NCI-H226 (cell line): ENCODE data around the gene SCRG1.
A peak's percentile ranks its signal among the peaks of the same experiment; 100 is the strongest.

Experiments used
- DNase-seq: peaks from one replicate; pipeline ENCODE4 v3.0.0-alpha.2; 2015

Gene SCRG1

DNA sequence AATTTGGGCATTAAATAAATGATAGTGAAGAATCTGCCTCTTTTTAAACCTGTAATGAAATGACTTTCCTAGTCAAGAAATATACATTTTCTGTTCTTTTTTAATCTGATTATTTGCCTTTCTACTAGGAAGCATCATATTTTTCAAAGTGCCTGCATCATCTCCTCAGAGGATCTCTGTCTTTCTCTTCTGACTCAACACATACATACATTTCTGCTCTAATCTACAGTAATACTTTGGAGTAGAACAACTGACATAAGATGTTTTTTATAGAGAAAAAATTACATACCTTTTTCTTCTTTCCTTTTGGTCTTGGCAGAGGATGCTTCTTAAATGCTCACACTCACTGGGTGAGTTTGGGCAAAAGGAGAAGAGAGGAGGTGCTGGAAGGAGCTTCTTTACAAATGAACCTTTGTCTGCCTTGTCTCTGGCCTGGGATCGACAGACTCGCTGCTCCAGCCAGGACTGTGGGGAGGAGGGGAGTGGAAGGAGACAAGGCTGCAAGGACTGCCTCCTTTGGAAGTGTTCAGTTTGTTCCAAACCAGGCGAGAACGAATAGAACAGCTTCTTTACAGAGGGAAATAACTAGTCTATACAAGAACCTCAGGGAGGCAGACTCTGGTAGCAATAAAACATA lies at the start of gene SCRG1:
Gene SCRG1 (minus strand): TSS at position 338 of the 637 bp plus-strand sequence. CDS start 7,702 bp downstream, outside the sequence.
- no peak for DNase-seq

DNA sequence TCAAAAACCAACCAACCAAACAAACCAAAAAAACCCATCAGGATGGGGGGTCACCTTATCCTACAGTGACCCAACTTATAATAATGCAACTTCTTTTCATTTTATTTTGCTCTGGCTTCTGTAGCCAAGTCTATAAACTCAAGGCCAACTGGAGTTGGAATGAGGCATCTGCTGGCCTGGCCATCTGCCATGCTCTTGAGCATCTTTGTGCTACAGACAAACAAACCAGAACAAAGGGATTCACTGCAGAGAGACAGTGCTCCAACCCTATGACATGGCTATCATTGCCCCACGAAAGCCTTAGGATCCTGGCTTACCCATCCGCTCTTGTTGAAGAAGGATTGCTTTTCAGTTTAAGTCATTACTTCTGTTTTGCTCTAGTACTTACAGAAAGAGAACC lies 49.2 kb upstream of the SCRG1 start:
- DNase-seq: no peak

DNA sequence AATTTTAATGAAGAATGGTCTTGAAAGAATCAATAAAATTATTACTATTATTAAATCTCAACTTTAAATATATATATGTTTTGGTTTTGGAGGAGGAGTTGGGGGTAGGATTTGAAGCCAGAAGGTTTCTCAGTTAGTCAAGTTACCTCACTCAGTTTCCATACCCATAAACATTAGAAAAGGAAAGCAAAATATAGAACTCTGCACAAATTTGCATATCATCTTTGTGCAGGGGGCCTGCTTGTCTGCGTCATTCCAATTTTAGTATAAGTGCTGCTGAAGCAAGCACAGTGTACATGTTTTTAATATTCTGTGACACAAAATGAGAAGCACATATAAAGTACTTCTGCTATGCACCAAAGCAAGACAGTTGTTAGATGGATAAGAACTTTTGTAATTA lies 47.5 kb upstream of the SCRG1 start:
- no peak for DNase-seq

DNA sequence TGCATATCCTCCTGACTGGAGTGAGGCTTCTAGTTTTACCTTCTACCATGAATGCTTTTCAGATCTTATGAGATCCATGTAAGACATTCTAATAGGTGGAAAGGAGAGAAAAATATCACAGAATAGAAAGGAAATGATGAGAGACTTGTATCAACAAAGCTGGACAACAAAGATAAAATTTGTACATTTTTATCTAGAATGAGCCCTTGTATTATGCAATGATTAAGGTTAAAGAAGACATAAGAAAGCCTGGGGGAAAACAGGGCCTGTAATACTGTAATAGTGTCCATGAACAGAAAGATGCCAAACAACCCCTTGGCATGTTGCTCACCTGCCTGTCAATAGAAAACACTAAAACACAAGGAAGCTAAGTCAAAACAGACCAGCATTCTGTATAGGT lies 44.2 kb upstream of the SCRG1 start:
- DNase-seq: peak; percentile 31

DNA sequence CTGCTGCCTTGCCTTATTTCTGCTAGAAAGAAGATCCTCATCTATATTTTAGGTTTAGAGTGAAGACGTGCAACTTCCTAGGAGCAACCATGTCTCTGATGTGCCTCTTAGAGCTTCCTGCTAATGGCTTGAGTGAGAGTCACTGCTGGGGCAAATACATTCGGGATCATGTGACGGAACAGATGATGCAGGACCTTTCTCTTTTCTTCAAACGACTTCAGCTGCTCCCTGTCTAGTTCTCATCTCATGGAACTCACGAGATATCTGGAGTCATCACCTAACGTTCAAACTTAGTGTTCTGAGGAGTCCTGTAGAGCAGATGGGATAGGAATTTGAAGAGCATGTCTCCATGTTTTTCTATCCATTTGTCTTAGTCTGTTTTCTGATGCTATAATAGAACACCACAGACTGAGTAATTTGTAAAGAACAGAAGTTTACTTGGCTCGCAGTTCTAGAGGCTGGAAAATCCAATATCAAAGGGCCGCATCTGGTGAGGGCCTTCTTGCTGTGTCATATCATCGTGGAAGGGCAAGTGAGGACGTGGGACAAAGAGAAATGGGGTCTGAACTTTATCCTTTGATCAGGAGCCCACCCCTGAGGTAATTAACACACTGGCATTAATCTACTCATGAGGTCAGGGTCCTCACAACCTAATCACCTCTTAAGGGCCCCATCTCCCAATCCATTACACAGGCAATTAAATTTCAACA lies 43.5 kb upstream of the SCRG1 start:
- DNase-seq: no peak

DNA sequence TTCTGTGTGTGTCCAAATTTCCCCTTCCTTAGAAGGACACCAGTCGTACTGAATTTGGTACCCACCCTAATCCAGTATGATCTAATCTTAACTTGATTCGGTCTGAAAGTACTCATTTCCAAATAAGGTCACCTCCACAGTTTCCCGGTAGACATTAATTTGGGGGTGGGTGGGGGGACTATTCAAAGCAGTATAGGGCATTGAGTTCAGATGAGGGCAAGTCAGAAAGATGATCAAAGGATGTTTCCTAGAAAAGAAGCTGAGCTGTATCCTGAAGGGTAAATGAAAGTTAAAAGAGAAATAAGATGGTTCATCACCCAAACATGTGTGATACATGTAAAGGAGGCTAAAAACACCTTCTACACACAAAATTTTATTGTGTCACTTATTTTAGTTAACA lies 42.0 kb upstream of the SCRG1 start:
- no peak for DNase-seq

DNA sequence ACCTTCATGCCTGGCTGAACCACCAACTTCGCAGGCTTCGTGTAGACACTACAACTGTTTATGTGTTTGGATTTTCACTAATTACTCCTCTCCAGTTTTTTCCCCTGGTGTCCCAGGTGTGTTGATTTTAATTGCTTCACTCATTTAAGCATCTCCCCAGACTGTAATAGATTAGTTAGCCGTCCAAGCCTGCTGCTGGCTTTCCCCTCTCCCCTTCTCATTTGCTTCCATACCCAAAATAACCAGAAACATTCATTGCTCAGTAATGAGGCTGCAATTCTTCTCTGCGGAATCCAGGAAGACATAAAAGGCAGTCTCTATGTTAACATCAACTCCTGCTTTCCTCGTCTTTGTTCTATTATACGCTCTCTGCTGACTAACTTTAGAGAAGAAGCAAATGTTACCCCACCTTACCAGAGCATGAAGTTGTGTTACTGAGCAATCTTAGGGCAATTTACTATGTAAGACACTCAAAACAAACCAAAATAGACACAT lies 37.9 kb upstream of the SCRG1 start:
- no peak for DNase-seq

DNA sequence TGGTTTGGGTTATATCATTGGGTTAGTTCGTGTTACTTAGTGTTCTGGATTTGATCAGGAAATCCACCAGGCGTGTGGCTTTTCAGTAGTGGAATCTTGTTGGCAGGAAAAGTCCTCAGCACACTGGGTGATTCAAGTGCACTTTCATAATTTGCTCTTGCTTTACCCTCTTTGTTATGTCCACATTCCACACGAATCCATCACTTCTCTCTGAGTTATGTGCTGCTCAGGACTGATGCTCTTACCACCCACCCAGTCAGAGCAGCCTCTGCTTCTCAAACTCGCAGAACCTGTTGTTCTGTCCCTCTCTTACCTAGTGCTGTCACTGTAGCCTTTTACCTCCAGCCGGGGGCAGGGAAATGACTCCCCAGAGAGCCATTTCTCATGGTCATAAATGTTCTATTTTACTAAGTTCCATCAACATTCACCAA lies 37.2 kb upstream of the SCRG1 start:
- peak; percentile 22 for DNase-seq

DNA sequence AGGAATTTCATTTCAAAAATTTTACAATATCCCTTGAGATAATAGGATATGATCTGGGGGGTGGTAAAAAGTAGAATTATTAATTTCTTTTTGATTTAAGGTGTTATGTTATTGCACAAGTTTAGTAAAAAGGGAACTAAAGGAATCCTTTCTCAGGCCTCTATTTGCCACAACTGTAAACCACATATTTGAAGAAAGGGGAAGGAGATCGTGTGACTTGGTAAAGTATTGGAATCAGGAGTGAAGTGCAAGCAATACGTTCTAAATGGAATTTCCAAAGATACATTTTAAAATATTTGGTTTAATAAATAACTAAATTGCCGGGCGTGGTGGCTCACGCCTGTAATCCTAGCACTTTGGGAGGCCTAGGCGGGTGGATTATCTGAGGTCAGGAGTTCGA lies 35.3 kb upstream of the SCRG1 start:
- no peak for DNase-seq

DNA sequence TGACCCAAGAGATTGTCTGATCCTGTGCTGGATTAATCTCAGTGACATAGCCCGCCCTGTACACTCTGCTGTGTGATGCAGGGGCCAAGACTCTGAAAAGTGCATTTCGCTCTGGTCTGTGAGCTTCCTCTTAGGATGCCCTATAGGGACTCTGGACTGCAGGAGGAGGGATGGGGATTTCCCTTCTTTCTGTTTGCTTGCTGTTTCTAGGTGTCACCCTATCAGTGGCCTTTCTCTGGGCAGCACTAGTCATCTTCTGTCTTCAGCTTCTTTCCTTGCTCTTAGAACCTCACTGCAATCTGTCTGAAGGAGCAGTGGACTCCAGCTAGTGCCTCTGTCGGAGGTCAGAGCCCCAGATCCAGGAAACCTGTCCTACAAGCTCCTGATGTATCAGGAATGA lies 34.5 kb upstream of the SCRG1 start:
- no peak for DNase-seq

DNA sequence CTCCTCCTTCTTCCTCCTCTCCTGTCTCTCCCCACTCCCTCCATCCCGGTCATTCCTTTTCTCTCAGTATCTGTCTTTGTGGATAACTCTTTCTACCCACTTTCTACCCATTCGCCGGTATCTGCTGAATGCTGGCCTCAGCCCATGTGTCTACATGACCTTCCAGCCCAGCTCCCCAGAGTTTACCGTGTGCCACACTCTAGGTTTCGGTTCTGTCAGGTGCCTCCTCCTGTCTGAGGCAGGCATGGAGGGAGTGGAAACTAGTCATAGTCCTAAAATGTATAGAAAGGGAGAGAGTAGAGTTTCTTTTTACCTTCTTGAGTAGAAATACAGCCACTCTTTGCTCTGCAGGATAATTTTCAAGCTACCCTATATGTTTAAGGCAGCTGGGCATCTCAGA lies 33.5 kb upstream of the SCRG1 start:
- DNase-seq: no peak

DNA sequence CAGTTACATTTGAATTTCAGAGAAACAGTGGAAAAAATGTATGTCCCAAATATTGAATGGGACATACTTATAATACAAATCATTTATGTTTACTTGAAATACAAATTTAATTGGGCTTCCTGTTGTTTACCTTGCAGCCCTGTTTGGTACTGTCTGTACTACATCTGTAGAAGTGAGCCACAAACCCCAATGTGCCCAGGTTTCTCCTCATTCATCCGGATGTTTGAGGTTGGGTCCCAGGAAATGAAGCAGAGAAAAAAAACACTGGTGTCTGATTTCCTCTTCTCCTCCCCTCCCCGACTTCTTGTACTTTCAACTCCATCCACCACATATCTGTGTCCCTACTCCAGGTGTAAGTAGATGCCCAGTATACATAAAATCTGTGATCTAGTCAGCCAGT lies 27.1 kb upstream of the SCRG1 start:
- no peak for DNase-seq

DNA sequence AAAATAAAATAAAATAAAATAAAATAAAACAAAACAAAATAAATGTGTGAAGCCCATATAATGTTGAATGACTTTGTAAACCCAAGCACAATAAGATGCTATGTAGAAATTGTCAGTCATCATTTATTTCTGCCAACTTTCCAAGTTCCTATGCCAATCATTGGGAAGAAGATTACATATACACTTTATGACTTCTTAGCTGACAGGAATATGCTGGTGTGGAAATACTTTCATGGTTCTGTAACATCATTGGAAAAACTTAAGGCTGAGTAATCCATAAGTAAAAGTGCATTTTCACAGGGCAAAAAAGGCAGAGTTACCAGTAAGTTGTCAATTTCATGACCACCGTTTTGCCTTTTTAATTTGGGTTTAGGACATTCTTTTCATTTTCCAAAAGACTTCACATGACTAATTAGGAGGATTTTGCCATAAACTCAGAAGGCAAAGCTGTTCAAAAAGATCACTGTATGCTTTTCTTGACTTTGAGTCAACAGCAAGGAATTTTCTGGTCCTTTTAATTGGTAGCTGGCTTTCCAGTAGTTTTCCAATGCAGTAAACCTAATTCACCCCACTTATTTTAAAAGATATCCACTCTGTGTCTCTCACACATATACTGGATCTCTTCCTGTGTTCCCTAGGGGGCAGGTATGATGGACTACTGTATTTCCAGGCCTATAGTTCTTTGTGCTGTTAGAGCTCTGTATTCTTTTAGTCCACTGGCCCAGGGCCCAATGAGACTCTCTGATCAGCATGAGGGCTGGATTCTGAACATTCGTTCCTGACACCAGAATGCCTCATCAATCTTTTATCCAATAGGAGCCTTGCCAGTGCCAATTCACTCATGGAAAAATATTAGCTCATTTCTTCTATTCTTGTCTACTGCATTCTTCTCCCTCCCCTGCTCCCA lies 26.2 kb upstream of the SCRG1 start:
- DNase-seq: peak; percentile 50

DNA sequence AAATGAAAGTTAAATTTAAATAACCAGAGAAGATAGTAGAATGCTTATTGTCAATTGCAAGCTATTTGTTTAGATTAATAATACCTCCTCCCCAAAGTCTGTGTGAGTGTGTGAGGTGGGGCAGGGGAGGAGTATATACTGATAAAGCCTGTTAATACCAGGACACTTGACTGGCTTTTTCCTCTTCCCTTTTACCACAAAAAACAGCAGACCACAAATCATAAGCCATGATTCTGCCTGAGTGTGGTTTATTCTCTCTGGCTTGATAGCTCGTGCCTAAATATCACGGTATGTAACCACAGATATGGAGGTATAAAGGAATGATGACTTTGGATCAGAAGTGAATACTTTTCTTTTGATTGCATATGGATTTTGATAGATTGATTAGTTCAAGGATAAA lies 21.9 kb upstream of the SCRG1 start:
- DNase-seq: peak; percentile 51

DNA sequence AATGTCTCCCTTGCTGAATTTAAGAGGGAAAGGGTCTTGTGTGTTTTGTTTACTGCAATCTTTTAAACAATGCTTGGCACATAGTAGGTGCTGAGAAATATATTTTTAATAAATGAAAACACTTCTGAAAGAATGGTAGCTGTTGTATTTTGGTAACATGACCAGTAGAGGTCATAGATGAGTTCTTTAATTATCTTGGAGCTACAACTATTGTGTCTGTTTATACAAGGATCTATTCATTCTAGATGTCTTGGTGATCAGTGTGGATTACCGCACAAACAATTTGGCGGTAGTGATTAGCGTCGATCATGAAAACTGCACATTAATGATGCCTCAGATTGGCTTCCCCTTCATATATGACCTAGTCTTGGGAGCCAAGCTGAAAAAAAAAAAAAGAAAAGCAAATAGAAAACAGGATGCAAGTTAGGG lies 21.4 kb upstream of the SCRG1 start:
- no peak for DNase-seq

DNA sequence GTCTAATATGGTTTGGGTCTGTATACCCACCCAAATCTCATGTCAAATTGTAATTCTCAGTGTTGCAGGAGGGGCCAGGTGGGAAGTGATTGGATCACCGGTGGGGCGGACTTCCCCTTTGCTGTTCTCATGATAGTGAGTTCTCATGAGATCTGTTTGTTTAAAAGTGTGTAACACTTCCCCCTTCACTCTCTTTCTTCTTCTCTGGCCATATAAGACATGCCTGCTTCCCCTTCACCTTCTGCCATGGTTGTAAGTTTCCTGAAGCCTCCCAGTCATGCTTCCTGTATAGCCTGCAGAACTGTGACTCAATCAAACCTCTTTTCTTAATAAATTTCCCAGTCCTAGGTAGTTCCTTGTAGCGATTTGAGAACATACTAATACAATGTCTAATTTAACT lies 19.7 kb upstream of the SCRG1 start:
- DNase-seq: no peak

DNA sequence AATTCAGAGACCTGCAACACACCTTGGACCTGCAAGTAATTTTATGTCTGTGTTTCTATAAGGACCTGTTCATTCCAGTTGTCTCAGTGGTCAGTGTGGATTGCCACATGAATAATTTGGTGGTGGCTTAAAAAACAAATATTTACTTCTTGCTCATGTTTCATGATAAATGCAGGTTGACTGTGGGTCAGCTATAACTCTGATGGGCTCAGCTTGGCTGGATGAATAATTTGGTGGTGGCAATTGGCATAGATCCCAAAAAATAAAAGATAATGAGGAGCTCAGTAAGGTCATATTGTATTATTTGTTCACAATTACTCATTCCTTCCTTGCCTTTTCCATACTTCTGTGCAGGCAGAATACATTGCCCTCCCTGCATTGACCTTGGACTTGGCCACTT lies 18.9 kb upstream of the SCRG1 start:
- DNase-seq: no peak

DNA sequence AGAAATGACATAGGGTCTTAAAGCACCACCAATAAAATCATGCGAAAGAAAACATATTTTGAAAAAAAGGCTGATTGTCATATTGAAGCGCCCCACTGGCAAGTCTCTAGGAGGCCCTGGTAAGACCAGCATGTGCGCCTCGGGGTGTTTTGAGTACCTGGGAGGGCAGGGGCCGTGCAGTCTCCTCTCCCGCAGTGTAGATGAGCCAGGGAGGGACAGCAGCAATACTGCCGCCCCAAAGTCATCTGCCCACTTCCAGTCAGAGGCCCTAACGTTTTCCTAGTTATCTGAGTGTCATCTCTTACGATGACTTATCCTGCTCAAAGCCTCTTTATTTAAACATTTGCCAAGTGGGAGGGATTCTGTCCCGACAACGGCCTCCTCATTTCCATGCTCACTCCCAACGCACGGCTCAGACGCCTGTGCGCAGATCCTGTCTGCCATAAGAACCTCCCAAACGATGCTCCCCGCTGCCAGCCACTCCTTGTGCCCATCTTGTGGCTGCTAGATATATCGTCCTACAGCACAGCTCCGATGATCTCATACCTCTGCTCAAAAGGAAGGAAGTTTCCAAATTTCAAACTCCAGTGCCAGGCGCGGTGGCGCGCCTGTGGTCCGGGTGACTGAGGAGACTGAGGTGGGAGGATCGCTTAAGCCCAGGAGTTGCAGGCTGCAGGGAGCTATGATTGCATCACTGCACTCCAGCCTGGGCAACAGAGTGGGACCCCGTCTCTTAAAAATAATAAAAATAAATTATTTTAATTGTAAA lies 17.2 kb upstream of the SCRG1 start:
- DNase-seq: peak; percentile 43

DNA sequence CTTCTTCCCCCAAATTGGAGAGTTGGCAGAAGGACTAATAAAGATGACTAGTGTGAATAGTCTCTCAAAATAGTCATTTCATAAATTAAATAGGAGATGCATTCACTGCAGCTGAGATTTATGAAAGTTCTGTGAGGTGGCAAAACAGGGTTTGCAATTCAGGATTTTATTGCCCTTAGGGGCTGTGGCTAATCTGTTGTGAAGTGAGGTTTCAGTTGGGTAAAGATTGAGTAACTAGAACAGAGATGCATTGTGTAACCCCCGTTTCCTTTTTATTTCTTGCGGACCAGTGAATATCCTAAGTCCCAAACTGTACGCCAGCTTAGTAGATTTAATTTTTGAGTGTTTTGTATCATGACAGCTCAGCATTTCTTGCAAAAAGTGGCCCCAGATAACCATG lies 16.2 kb upstream of the SCRG1 start:
- DNase-seq: peak; percentile 29

DNA sequence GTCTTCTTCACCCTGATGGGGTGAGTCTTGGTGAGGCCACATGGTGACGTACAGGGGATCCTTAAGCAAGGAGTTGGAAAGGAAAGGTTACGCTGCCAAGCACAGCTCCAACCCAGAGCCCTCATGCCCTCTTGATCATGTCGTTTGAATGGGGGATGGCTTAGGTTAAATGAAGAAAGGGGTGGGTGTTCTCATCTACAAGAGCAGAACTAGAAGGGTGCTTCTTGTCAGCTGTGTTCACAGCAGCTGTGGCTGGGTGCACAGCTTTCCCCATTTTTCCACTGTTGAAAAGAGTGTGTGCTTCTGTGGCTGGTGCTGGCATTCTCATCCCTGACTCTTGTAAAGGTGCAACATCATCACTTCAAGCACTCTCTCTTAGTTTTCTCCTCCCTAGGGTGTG lies 15.5 kb upstream of the SCRG1 start:
- no peak for DNase-seq

DNA sequence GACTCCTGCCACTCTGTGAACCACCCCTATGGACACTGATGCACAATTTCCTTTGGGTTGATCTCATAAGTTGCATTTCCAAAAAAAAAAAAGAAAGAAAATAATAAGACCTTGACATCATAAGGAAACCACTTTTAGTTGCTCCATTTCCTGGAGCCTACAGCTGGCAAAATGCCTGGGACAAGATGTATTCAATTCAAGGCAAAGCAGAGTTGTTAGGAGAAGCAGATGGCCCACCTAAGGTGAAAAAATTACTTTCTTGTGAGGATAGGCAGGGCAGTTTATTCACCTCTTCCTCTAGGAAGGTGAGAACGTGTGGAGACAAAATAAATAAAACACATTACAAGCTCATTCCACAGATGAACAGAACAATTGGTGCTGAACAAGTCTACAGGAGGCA lies 14.1 kb upstream of the SCRG1 start:
- DNase-seq: no peak

DNA sequence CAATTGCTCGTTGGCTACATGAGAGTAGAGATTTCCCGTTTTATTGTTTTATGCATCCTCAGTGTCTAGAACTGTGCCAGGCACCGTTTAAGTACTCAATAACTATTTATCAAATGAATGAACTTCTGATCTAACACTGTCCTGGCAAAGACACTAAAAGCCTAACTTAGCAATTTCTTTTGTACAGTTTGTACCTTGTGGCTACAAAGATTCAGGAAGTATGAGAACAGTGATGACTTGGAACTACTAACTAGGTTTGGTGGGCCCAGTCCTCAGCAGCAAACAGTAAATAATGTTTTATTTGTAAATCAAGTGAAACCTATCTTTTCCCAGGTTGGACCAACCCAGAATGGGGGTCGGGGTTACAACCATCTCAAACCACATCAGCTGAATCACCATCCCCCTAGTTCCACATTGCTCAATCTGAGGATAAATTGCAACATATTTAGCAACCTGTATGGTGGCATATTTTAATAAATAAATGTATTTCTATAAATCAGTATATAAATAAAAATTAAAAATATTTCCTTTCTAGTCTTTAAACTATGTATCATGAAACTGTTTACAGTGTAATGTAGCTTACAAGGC lies 12.3 kb upstream of the SCRG1 start:
- no peak for DNase-seq
